AG09309 (cell line): ENCODE results near the gene TALDO1.

Experiments used
- DNase-seq: peaks from one replicate; pipeline ENCODE4 v3.0.0-alpha.2; 2010; ENCODE audit warnings: low read depth
- H3K4me3 ChIP-seq: 2 replicates; pipeline ENCODE4 v1.5.1; 2011; ENCODE audit warnings: mild to moderate bottlenecking, low read depth, low read length, moderate library complexity; ENCODE audit not compliant: control insufficient read depth
- CTCF ChIP-seq: IDR thresholded peaks from 2 replicates; pipeline ENCODE4 v1.5.1; 2011; ENCODE audit warnings: mild to moderate bottlenecking, low read depth, low read length, inconsistent platforms; ENCODE audit not compliant: insufficient read depth, control insufficient read depth; ENCODE audit errors: missing control alignments

The TALDO1 gene

GRCh38 chr11:782264-783174 is 35.3 kb downstream of the TALDO1 start:
- no peak for TF ChIP-seq CTCF
- no peak for DNase-seq
- no peak overlapping the region for H3K4me3 ChIP-seq

DNA sequence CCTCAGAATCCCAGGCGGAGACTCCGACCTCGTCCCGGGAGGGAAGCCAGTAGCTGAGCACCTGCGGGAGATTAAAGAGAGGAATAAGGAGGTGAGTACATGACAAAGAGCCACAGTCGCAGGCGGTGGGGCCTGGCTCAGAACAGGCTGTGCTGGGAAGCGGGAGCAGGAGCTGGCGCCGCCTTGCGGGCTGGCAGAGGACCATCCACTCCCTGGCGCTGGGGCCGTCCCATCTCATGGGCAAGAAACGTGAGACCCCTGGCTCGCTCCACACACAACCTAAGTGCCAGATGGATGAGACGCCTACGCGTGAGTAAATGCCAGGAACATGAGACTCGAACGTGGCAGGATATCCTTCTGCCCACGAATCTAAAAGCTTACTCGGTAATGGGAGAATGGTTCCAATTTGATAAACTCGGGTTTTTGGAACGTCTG is 36.3 kb downstream of the TALDO1 start:
- H3K4me3 ChIP-seq, result no peak overlapping the region
- DNase-seq, result peak; percentile 85
- TF ChIP-seq CTCF, result peak; percentile 92

DNA sequence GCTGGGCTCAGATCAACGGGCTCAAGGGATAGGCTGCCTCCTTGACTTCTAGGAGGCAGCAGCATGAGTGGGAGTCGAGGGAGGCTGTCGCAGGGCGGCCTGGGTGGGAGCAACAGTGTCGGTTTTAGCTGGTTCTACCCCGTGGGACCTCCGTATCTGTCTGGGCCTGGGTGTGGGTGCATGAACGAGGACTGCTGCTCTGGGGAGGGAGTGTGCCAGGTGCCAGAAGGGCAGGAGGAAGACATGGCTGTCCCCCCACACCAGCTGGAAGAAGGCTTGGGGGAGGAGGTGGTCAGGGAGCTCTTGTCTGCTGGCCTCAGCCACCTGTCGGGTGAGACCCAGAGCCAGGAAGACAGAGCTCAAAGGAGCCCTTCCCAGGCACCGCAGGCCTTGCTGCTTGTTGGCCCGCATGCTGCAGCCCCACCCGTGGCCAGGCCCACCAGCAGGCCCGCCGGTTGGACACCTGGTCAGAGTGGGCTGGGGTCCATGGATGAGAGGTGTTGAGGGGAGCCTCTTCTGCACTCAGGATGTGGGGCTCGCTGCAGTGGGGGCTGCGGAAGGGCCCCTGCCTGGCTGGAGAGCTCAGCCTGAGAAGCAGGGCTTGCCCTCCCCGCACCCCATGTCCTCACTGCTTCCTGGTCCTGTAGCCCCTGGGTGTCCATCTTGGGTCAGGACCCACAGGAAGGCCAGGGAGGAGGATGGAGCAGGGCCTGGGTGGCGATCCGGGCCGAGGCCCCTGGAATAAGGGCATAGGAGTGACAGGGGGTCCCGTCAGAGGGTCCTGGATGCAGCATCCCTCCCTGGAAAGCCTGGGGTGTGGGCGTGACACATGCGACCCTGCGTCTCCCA is 39.2 kb downstream of the TALDO1 start:
- TF ChIP-seq CTCF, result no peak
- H3K4me3 ChIP-seq, result no peak overlapping the region
- no peak for DNase-seq

GRCh38 chr11:787084-787675 is 39.9 kb downstream of the TALDO1 start:
- H3K4me3 ChIP-seq, result no peak overlapping the region
- no peak for DNase-seq
- no peak for TF ChIP-seq CTCF

GRCh38 chr11:788009-788640 is 40.9 kb downstream of the TALDO1 start:
- TF ChIP-seq CTCF, result no peak
- H3K4me3 ChIP-seq, result no peak overlapping the region
- DNase-seq, result no peak
